K562 (cell line): ENCODE data around the gene TMEM135. TPM values are rescaled to one million over a fixed set of nuclear protein-coding genes. Genes with fewer than 3 reads are reported as not detected.

Experiments
- CBX5 ChIP-seq: IDR thresholded peaks from 2 replicates; pipeline ENCODE4 v1.6.1; 2014; ENCODE audit warnings: low read depth, borderline replicate concordance
- FOXJ3 ChIP-seq: sonication (generic); formaldehyde crosslinking; IDR thresholded peaks from 2 replicates; pipeline ENCODE4 v1.4.0; 2020; ENCODE audit warnings: mild to moderate bottlenecking, missing genetic modification reagents
- JUND ChIP-seq, 2 experiments: IDR thresholded peaks; 2 replicates in 1 of 2; 3 replicates in 1 of 2; pipeline ENCODE4 v1.6.1; 2011; ENCODE audit warnings: borderline replicate concordance in 2 of 2, low read depth in 2 of 2, low read length in 2 of 2, improper control_type of control experiment in 1 of 2, missing biosample characterization in 1 of 2, missing genetic modification characterization in 1 of 2, missing genetic modification reagents in 1 of 2
- MGA ChIP-seq: fragments of 450-650 bp; IDR thresholded peaks from 2 replicates; pipeline ENCODE4 v1.6.1; 2016; ENCODE audit warnings: mild to moderate bottlenecking, moderate library complexity
- SREBF2 ChIP-seq: sonication (generic); formaldehyde crosslinking; IDR thresholded peaks from 2 replicates; pipeline ENCODE4 v1.4.0; 2020; ENCODE audit warnings: mild to moderate bottlenecking, missing genetic modification reagents
- SRF ChIP-seq, 2 experiments: fragments of 250-450, 450-650 bp in 1 of 2; sonication (Bioruptor Pico) in 1 of 2; sonication (generic) in 1 of 2; formaldehyde crosslinking; IDR thresholded peaks; 2 replicates each; pipeline versions ENCODE4 v1.5.0 to v1.5.1; 2020 to 2022; ENCODE audit warnings: mild to moderate bottlenecking in 1 of 2, missing genetic modification reagents in 1 of 2
- ZNF445 ChIP-seq: fragments of 250-450 bp; sonication (Bioruptor Pico); IDR thresholded peaks from 2 replicates; pipeline ENCODE4 v1.4.0; 2020; ENCODE audit warnings: low read depth, mild to moderate bottlenecking, moderate library complexity
- polyA plus RNA-seq, 8 experiments: library from polyadenylated mRNA; depleted of rRNA in 4 of 8; stranded (reverse) in 5 of 8; unstranded in 3 of 8; fragments of >200 nt; fragmentation: Nextera tagmentation in 2 of 8; fragmentation: Illumina TruSeq in 1 of 8; extraction: Ambion mirVana in 2 of 8; extraction: Trizol in 1 of 8; gene quantifications; 2 replicates each; pipeline versions ENCODE4 v1.2.1 to v1.2.3, GENCODE V29; 2011 to 2014; ENCODE audit warnings: inconsistent platforms in 1 of 8, missing spikeins in 1 of 8
- total RNA-seq, 7 experiments: library from RNA; depleted of rRNA in 6 of 7; stranded (reverse); fragments of >200 nt in 6 of 7; fragmentation: Illumina TruSeq in 2 of 7; extraction: Trizol in 2 of 7; gene quantifications; 2 replicates each; pipeline versions ENCODE4 v1.2.1 to v1.2.3, GENCODE V29; 2011 to 2021; ENCODE audit warnings: low replicate concordance in 1 of 7

The TMEM135 gene
- total and polyA plus RNA-seq, 9 of the 15 experiments (the other 6 are each of a cell fraction or from before 2014, with no cell fraction given): 17.3 to 53.6 (median 24.9) TPM

GRCh38 chr11:87361891-87362290, 324.2 kb downstream of the TMEM135 start (continued):
- TF ChIP-seq MGA: no peak
- no peak for TF ChIP-seq SREBF2 (CRISPR knock-in tag)
- TF ChIP-seq CBX5: no peak
- no peak for TF ChIP-seq ZNF445
- TF ChIP-seq JUND (IDR thresholded peaks at IDR 0.05; ENCODE audit: borderline replicate concordance, low read depth, low read length): no peak
- no peak for TF ChIP-seq JUND (tag; IDR thresholded peaks at IDR 0.05; ENCODE audit: borderline replicate concordance, low read depth, low read length)
- TF ChIP-seq SRF (CRISPR knock-in tag; IDR thresholded peaks at IDR 0.05): no peak
- no peak for TF ChIP-seq FOXJ3 (CRISPR knock-in tag)
- TF ChIP-seq, all 486 proteins: peak for 0
